CD4-positive, alpha-beta T cell treated with Interleukin-4 for 1 hour (primary cell): ENCODE results near the gene KIAA1755.

ENCODE experiments used
- DNase-seq, 2 donors: peaks; one replicate each; pipeline ENCODE4 v3.0.0-alpha.2; 2020 to 2022

KIAA1755 gene

GRCh38 chr20:38177201-38177600 lies 83.3 kb downstream of the KIAA1755 start:
- no peak for DNase-seq

GRCh38 chr20:38175304-38176180 lies 85.0 kb downstream of the KIAA1755 start:
- no peak for DNase-seq

GRCh38 chr20:38173237-38174156 lies 87.0 kb downstream of the KIAA1755 start:
- no peak for DNase-seq

DNA sequence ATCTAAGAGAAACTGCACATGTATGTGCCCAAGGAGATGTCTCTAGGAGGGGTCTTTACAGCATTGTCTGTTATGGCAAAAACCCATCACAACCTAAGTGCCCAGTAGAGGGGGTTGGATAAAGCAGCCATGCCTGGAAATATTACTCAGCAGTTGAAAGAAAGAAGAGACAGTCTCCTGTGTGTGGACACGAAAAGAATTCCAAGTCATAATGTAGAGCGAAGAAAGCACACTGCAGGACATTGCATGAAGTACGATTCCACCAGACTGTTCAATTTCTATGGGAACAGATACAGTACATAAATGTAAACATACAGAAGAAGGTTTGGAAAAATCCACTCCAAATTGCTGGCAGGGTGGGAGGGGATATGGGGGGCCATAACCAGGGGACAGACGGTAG lies 88.1 kb downstream of the KIAA1755 start:
- no peak for DNase-seq

DNA sequence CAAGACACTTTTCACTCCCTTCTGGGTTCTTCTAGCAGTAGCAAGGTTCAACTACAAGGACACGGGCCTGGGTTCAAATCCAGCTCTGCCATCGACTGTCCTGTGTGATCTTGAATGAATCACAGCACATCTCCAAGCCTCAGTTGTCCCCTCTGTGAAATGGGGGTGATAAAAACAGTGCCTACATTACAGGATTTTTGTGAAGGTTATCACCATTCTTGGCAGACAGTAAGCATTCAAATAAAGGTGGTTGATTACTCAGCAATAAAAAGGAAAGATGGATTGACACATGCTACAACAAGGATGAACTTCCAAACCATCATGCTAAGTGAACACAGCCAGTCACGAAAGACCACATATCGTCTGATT lies 88.9 kb downstream of the KIAA1755 start:
- no peak for DNase-seq

- no peak for DNase-seq
Measured at GRCh38 chr20:38170826-38171674, 89.5 kb downstream of the KIAA1755 start.

DNA sequence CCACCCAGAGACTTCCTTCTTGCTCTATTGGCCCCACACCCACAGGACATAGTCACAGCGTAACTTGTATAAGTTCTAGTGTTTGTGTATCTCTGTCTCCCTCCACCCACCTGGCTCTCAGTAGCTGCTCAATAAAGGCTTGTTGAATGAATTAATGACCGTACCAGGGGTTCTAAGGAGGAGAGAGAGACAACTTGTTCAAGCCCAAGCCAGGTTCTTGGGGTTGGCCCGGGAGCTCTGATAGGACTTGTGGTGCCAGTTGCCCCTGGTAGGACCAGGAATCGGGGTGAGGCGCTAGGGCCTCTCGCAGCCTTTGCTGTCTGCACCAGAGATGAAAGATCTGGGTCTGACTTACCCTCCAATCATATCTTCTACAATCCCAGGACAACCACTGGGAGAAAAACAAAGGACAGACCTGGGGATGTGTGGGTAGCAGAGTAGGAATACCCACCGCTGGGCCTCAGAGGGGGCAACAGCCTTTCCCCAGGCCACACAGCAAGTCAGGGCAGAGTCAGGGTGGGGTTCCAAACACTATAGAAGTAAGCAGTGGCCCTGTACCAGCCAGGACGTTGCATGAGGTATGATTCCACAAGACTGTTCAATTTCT lies 90.2 kb downstream of the KIAA1755 start:
- DNase-seq, result no peak

DNA sequence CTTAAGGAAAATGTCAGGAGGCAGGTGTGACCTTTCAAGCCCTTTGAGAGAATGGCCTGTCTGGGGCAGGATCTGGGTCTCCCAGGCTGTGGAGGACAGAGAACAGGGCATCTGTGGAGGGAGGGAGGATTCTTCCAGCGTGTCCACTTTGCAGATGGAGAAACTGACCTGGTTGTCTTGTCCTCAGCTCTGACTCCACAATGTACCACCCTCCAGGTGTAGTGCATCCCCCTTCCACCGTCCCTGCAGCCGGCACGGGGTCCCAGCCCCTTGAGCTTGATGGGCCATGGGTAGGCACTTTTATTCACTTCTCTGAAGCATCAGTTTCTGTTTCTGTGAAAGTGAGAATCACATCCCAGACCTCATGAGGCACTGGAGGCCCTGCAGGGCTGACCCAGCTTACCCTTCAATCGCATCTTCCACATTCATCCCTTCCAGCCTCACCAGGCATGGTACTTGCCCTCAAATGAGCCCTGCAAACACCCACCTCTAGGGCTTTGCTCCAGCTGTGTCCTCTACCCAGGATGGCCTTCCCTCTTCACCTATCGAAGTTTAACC lies 90.8 kb downstream of the KIAA1755 start:
- no peak for DNase-seq

- DNase-seq, result peak; percentile 16 to 69
Measured at GRCh38 chr20:38168791-38169589, 91.5 kb downstream of the KIAA1755 start.

- DNase-seq, result peak; percentile 23 to 74
Measured at GRCh38 chr20:38167851-38168760, 92.4 kb downstream of the KIAA1755 start.

GRCh38 chr20:38167328-38167850 lies 93.1 kb downstream of the KIAA1755 start:
- DNase-seq, result no peak

GRCh38 chr20:38166703-38167233 lies 93.8 kb downstream of the KIAA1755 start:
- DNase-seq, result no peak

DNA sequence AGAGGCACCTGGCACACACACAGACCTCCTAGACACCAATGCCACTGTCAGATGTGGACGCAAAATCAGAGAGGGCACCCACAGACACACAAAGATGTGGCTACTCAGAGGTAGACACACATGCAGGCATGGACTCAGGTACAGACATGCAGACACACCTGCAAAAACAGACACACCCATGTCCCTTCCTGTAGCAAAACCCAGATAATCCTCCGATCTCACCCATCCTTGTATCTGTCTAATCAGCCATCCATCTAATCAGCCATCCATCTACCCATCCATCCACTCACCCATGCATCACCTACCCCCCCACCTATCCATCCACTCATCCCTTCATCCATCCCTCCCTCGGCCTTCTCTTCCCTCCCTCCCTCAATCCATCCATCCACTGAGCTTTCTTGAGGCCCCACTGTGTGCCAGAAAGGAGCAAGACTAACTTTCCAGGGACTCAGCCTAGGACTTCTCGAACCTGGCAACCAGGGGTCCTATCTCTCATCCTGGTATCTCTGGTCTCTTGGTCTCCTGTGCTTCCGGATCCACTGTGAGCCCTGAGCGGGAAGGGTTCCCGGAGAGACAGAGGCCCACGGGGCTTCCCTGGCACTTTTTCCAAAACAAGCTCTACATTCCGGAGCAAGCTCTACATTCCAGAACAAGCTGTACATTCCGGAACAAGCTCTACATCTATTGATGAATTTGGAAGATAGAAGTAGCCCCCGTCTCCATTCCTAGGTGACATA lies 94.4 kb downstream of the KIAA1755 start:
- DNase-seq, result no peak

GRCh38 chr20:38165089-38165965 lies 95.2 kb downstream of the KIAA1755 start, which contains the start of gene TGM2:
TSS of gene TGM2 (minus strand) at chr20:38165270. CDS start at chr20:38165198, 72 bp downstream.
- peak; percentile 41 to 70 for DNase-seq

GRCh38 chr20:38164624-38165088 lies 95.9 kb downstream of the KIAA1755 start:
- DNase-seq, result no peak

DNA sequence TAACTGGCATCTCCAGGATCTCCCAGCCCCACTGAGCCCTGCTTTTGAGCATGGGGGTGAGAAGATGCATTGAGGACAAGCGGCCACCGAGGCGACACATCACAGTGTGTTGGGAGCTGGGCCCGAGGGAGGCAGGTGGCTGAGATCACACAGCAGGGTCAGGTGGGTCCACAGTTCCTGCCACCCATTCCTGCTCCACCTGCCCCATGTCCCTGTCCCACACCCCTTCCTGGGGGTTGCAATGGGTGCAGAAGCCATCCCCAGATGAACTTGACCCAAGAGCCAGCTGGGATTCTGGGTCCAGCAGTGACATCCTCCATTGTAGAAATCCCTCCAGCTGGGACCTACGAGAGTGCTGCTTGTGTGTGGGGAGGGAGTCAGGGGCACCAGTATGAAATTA lies 96.5 kb downstream of the KIAA1755 start:
- DNase-seq, result no peak
